AG09309 (cell line): ENCODE results near the gene SERPINE2.

Experiments
- DNase-seq: peaks from one replicate; pipeline ENCODE4 v3.0.0-alpha.2; 2010; ENCODE audit warnings: low read depth
- H3K4me3 ChIP-seq: 2 replicates; pipeline ENCODE4 v1.5.1; 2011; ENCODE audit warnings: mild to moderate bottlenecking, low read depth, low read length, moderate library complexity; ENCODE audit not compliant: control insufficient read depth
- CTCF ChIP-seq: IDR thresholded peaks from 2 replicates; pipeline ENCODE4 v1.5.1; 2011; ENCODE audit warnings: mild to moderate bottlenecking, low read depth, low read length, inconsistent platforms; ENCODE audit not compliant: insufficient read depth, control insufficient read depth; ENCODE audit errors: missing control alignments

The SERPINE2 gene

GRCh38 chr2:223989206-223989855 is 49.8 kb downstream of the SERPINE2 start:
- no peak for TF ChIP-seq CTCF
- no peak overlapping the region for H3K4me3 ChIP-seq
- DNase-seq = no peak

GRCh38 chr2:223981241-223981640 is 57.8 kb downstream of the SERPINE2 start:
- no peak for DNase-seq
- H3K4me3 ChIP-seq = no peak overlapping the region
- TF ChIP-seq CTCF = no peak

- DNase-seq = no peak
- H3K4me3 ChIP-seq = no peak overlapping the region
- no peak for TF ChIP-seq CTCF
Observed at GRCh38 chr2:223980803-223981202, 58.3 kb downstream of the SERPINE2 start.

GRCh38 chr2:223980397-223980735 is 58.7 kb downstream of the SERPINE2 start:
- no peak for DNase-seq
- TF ChIP-seq CTCF = no peak
- no peak overlapping the region for H3K4me3 ChIP-seq

GRCh38 chr2:223979730-223980396 is 59.2 kb downstream of the SERPINE2 start:
- H3K4me3 ChIP-seq = no peak overlapping the region
- no peak for TF ChIP-seq CTCF
- no peak for DNase-seq

GRCh38 chr2:223978451-223978850 is 60.6 kb downstream of the SERPINE2 start:
- no peak for DNase-seq
- TF ChIP-seq CTCF = no peak
- H3K4me3 ChIP-seq = no peak overlapping the region
